Gastroesophageal sphincter (tissue), 4 donors: ENCODE data around the gene NTSR1. TPM values are rescaled to one million over a fixed set of nuclear protein-coding genes. Genes with fewer than 3 reads are reported as not detected.

ENCODE experiments used
- ATAC-seq: fragments of 150-250 bp; one replicate; pipeline ENCODE4 v1.9.1; 2016; ENCODE audit warnings: mild to moderate bottlenecking, moderate library complexity
- H3K27ac ChIP-seq, 4 donors: fragments of 200-600 bp; sonication (generic) in 3 of 4; 1 replicate in 3 of 4; 2 replicates in 1 of 4; pipeline ENCODE4 v1.5.1; 2016 to 2019
- H3K27me3 ChIP-seq: fragments of 200-600 bp; sonication (generic); one replicate; pipeline ENCODE4 v1.5.1; 2019
- H3K36me3 ChIP-seq, 2 donors: fragments of 200-600 bp; sonication (generic); one replicate each; pipeline ENCODE4 v1.5.1; 2019; ENCODE audit warnings: control low read depth in 1 of 2
- H3K4me1 ChIP-seq, 3 donors: fragments of 200-600 bp; sonication (generic); 1 replicate in 2 of 3; 2 replicates in 1 of 3; pipeline ENCODE4 v1.5.1; 2016 to 2019; ENCODE audit warnings: control low read depth in 2 of 3
- H3K4me3 ChIP-seq, 2 donors: fragments of 200-600 bp; sonication (generic); one replicate each; pipeline ENCODE4 v1.5.1; 2019; ENCODE audit warnings: mild to moderate bottlenecking in 1 of 2, moderate library complexity in 1 of 2
- H3K9me3 ChIP-seq, 3 donors: fragments of 200-600 bp; sonication (generic); one replicate each; pipeline ENCODE4 v1.5.1; 2017 to 2019; ENCODE audit warnings: control low read depth in 2 of 3
- EP300 ChIP-seq: sonication (generic); formaldehyde crosslinking; IDR thresholded peaks from one replicate; pipeline ENCODE4 v1.6.1; 2017; ENCODE audit warnings: antibody characterized with exemption, mild to moderate bottlenecking
- POLR2A ChIP-seq, 2 donors: fragments of 450-650 bp; IDR thresholded peaks; one replicate each; pipeline ENCODE4 v1.6.1; 2017; ENCODE audit warnings: antibody characterized with exemption in 2 of 2, mild to moderate bottlenecking in 2 of 2, moderate library complexity in 1 of 2
- POLR2AphosphoS5 ChIP-seq: sonication (generic); formaldehyde crosslinking; IDR thresholded peaks from one replicate; pipeline ENCODE4 v1.6.1; 2017; ENCODE audit warnings: antibody characterized with exemption
- WGBS, 2 donors: methylation state at CpG; one replicate each; pipeline ENCODE4 v1.1.5; 2018; ENCODE audit warnings: low coverage in 1 of 2; 5-methylcytosine and 5-hydroxymethylcytosine counted together
- total RNA-seq, 4 donors: library from RNA; depleted of rRNA; stranded (reverse); fragments of >200 nt; gene quantifications; one replicate each; pipeline ENCODE4 v1.1.0, GENCODE V29; 2016
- TF ChIP-seq, protein P1 (sequence below), 4 experiments: fragments of 200-600 bp in 2 of 4; fragments of 450-650 bp in 2 of 4; sonication (generic) in 1 of 4; IDR thresholded peaks; one replicate each; pipeline ENCODE4 v1.5.1; 2017 to 2019; ENCODE audit warnings: antibody characterized with exemption in 4 of 4, mild to moderate bottlenecking in 2 of 4, moderate library complexity in 2 of 4

NTSR1 gene
- total RNA-seq, 4 donors from 2014 or later, result 0.13 to 0.85 (median 0.19) TPM

DNA sequence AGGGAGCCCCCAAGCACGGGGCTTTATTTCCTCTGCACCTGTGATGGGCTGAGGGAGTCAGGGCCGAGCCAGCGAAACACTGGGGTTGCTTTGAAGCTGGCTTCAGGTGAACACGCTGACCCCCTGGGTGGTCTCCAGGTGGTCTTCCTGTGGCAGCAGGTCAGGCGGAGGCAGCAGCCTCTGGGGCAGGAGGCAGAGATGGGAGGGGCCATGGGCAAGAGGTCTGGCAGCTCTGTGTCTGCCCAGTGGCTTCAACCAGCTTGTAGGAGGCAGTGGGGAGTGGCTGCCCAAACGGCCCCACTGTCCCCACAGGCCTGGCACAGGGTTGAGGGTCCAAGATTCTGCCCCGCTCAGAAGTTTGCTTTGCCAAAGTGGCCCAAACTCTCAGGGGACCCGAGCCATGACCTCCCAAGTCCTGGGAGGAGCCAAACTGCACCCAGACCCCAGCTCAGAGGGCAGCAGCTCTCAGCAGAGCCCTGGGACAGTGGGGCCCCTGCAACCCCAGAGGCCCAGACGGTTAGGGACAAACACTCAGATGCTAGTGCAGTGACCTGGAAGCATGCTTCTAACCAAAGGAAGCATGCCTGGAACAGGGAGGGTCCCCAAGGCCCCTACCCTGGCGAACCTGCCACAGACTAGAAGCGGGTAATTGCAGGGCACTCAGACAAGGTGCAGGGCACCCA, 15.3 kb downstream of the NTSR1 start:
- WGBS, 2 donors, result 92% methylated on average over 2 of the region's 11 CpGs; no CpG with 5 or more reads in 1 of the 2 donors
- peak overlapping the region in 2 of 4 donors; percentile 68 to 73 for H3K27ac ChIP-seq
- H3K36me3 ChIP-seq, result no peaks in the 10 kb centered on the region
- no peak overlapping the region for H3K4me3 ChIP-seq
- H3K4me1 ChIP-seq, result peaks cover 0 to 26% (median 3%) of the 10 kb centered on the region in 3 donors
- TF ChIP-seq POLR2AphosphoS5, result no peak
- H3K27me3 ChIP-seq, result peaks cover 55% of the 10 kb centered on the region
- peaks cover 0 to 24% (median 0%) of the 10 kb centered on the region in 3 donors for H3K9me3 ChIP-seq
- no peak for ATAC-seq

DNA sequence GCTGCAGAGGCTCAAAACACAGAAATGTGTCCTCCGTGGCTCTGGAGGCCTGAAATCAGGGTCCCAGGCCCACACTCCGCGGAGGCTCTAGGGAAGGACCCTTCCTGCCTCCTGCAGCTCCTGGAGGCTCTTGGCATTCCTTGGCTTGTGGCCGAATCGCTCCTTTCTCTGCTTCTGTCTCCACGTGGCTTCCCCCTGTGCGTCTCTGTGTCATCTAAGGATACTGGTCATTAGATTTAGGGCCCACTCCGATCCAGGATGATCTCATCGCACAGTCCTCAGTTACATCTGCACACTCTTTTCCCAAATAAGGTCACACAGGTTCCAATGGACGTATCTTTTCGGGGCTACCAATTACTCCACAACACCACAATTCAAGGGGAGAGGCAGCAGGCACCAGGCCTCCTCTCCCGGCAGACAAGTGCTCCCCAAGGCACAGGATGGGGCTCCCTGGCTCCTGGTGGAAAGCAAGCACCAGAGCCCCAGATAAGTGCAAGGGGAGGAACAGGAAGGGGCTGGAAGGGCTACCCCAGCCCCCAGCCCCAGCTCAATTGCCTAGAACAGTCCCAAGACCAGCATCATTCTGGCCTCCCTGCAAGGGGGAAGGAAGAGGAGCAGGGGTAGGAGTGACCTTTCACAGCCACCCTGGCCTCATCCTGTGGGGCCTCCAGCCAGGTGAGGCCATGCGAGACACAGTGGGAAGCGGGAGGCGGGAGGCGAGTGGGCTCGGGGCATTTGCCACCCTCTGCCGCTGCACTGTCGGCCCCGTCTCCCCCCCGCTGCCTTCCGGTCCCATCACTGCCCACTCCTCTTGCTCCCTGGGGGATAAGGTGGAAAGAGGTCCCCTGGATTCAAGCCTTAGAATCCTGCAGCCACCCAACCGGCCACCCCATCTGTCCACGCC, 16.3 kb downstream of the NTSR1 start:
- Histone ChIP-seq H3K4me1 (peaks cover 0 to 26% (median 3%) of the 10 kb centered on the region in 3 donors), H3K27me3 (peaks cover 54% of the 10 kb centered on the region), H3K36me3 (no peaks in the 10 kb centered on the region), H3K27ac (no peak overlapping the region), H3K9me3 (peaks cover 0 to 24% (median 0%) of the 10 kb centered on the region in 3 donors), H3K4me3 (no peak overlapping the region)
- 75 to 79% methylated on average over 6 to 9 of the region's 24 CpGs for WGBS, 2 donors
- no peak for ATAC-seq
- TF ChIP-seq POLR2A (IDR thresholded peaks at IDR 0.05) (no peak), POLR2AphosphoS5 (no peak), EP300 (no peak)
- TF ChIP-seq, protein P1, sequence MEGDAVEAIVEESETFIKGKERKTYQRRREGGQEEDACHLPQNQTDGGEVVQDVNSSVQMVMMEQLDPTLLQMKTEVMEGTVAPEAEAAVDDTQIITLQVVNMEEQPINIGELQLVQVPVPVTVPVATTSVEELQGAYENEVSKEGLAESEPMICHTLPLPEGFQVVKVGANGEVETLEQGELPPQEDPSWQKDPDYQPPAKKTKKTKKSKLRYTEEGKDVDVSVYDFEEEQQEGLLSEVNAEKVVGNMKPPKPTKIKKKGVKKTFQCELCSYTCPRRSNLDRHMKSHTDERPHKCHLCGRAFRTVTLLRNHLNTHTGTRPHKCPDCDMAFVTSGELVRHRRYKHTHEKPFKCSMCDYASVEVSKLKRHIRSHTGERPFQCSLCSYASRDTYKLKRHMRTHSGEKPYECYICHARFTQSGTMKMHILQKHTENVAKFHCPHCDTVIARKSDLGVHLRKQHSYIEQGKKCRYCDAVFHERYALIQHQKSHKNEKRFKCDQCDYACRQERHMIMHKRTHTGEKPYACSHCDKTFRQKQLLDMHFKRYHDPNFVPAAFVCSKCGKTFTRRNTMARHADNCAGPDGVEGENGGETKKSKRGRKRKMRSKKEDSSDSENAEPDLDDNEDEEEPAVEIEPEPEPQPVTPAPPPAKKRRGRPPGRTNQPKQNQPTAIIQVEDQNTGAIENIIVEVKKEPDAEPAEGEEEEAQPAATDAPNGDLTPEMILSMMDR (IDR thresholded peaks at IDR 0.05), result no peak

- Histone ChIP-seq H3K9me3 (peaks cover 0 to 16% (median 0%) of the 10 kb centered on the region in 3 donors), H3K4me1 (peaks cover 0 to 26% (median 3%) of the 10 kb centered on the region in 3 donors), H3K27me3 (peaks cover 54% of the 10 kb centered on the region), H3K27ac (no peak overlapping the region), H3K36me3 (no peaks in the 10 kb centered on the region), H3K4me3 (no peak overlapping the region)
- 83 to 100% methylated on average over 2 of the region's 15 CpGs for WGBS, 2 donors
- TF ChIP-seq, protein P1 (IDR thresholded peaks at IDR 0.05), result no peak
- TF ChIP-seq POLR2AphosphoS5 (no peak), EP300 (no peak), POLR2A (IDR thresholded peaks at IDR 0.05) (no peak)
- no peak for ATAC-seq
Observed at GRCh38 chr20:62725596-62726268, 17.1 kb downstream of the NTSR1 start.

DNA sequence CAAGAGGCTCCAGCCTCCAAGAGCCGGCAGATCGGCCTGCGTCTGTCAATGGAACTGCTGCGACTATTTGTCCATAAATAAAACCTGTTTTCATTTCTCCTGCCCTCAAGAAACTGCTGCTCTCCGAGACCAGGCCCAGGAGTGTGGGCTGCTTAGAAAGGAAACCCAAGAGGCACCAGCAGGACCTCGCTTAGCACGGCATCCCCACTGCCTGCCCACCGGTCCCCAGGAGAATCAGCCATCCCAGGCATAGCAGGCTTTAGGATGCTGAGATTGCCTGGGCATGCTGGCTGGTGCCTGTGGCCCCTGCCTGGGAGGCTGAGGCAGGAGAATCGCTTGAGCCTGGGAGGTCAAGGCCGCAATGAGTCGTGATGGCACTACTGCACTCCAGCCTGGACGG, 17.6 kb downstream of the NTSR1 start:
- H3K27ac ChIP-seq, result no peak overlapping the region
- H3K27me3 ChIP-seq, result peaks cover 54% of the 10 kb centered on the region
- H3K4me1 ChIP-seq, result peaks cover 0 to 26% (median 3%) of the 10 kb centered on the region in 3 donors
- 71% methylated on average over 6 of the region's 12 CpGs; no CpG with 5 or more reads in 1 of the 2 donors for WGBS, 2 donors
- H3K36me3 ChIP-seq, result no peaks in the 10 kb centered on the region
- no peak overlapping the region for H3K4me3 ChIP-seq
- TF ChIP-seq POLR2AphosphoS5 (no peak), POLR2A (IDR thresholded peaks at IDR 0.05) (no peak), EP300 (no peak)
- TF ChIP-seq, protein P1 (IDR thresholded peaks at IDR 0.05), result no peak
- peaks cover 0 to 10% (median 0%) of the 10 kb centered on the region in 3 donors for H3K9me3 ChIP-seq
- no peak for ATAC-seq
